Measurements from ENCODE around the gene HOOK1. TPM values are rescaled to one million over a fixed set of nuclear protein-coding genes. Genes with fewer than 3 reads are reported as not detected.

HOOK1 gene
- total RNA-seq, 1 experiment from 2014 or later = 42.0 TPM

- H2BK20ac ChIP-seq (ENCODE audit: low read depth, low read length, poor library complexity, severe bottlenecking) = no peak overlapping the region
These were observed 66.0 kb downstream of the HOOK1 start for GRCh38 chr1:59880735-59881134.

More at GRCh38 chr1:59880735-59881134, 66.0 kb downstream of the HOOK1 start:
- no peak overlapping the region for H2BK5ac ChIP-seq (ENCODE audit: insufficient read length, low read length)
- H3K27ac ChIP-seq (ENCODE audit: insufficient read length, low read depth, low read length) = no peak overlapping the region
- no peak overlapping the region for H4K5ac ChIP-seq (ENCODE audit: insufficient read length, low read depth, low read length)
- no peak overlapping the region for H2AFZ ChIP-seq (ENCODE audit: low read length)
- H3K18ac ChIP-seq (ENCODE audit: insufficient read length, low read depth, low read length) = no peak overlapping the region
- Mint-ChIP-seq H3K4me3 (no peak overlapping the region), H3K4me1 (no peaks in the 10 kb centered on the region), H3K27me3 (ENCODE audit: low read depth) (no peaks in the 10 kb centered on the region), H3K36me3 (ENCODE audit: insufficient read depth in 1 of 3, low read depth in 3 of 3) (no peaks in the 10 kb centered on the region), H3K27ac (no peak overlapping the region), H3K9me3 (peaks cover 2 to 3% of the 10 kb centered on the region in 2 experiments; a peak in 2 of 5 replicates)
- H3K4ac ChIP-seq (ENCODE audit: low read depth, low read length) = no peak overlapping the region
- no peak overlapping the region for H3K14ac ChIP-seq (ENCODE audit: insufficient read depth, low read length)
- no peak overlapping the region for H3K9ac ChIP-seq (ENCODE audit: extremely low read depth, insufficient read length, low read length)
- no peak overlapping the region for H3K4me2 ChIP-seq (ENCODE audit: insufficient read depth, insufficient read length, low read length)
- no peak overlapping the region for H2BK12ac ChIP-seq (ENCODE audit: insufficient read length, low read depth, low read length)
- no peak for DNase-seq
- no peak overlapping the region for H3K23ac ChIP-seq (ENCODE audit: insufficient read length, low read depth, low read length)
- H4K20me1 ChIP-seq (ENCODE audit: control insufficient read depth, insufficient read depth, insufficient read length) = no peaks in the 10 kb centered on the region
- no peak overlapping the region for H3T11ph ChIP-seq (ENCODE audit: low read length)
- H3K79me1 ChIP-seq (ENCODE audit: insufficient read depth, low read depth, low read length, poor library complexity, severe bottlenecking) = no peaks in the 10 kb centered on the region
- H2BK120ac ChIP-seq (ENCODE audit: low read depth, low read length, poor library complexity, severe bottlenecking) = no peak overlapping the region
- H3K79me2 ChIP-seq (ENCODE audit: insufficient read depth, low read length) = no peaks in the 10 kb centered on the region
- no peaks in the 10 kb centered on the region for H3K27me3 ChIP-seq (ENCODE audit: insufficient read depth, low read length)
- TF ChIP-seq CTCF (conservative IDR thresholded peaks at IDR 0.05) = no peak
- H4K91ac ChIP-seq (ENCODE audit: insufficient read length, low read depth, low read length) = no peak overlapping the region
- no peak overlapping the region for H4K8ac ChIP-seq (replicated peaks; ENCODE audit: insufficient read length, low read depth, low read length)
- H2BK15ac ChIP-seq (ENCODE audit: low read depth, low read length) = no peak overlapping the region
- WGBS (ENCODE audit: extremely low coverage, insufficient read length, low lambda C conversion rate) = no CpG with 5 or more reads among the region's 2 CpGs
- no peaks in the 10 kb centered on the region for H3K4me1 ChIP-seq (ENCODE audit: insufficient read depth, low read length)
- H2AK5ac ChIP-seq (ENCODE audit: insufficient read length, low read length) = no peak overlapping the region
- no peaks in the 10 kb centered on the region for H3K23me2 ChIP-seq (ENCODE audit: insufficient read length, low read depth, low read length, poor library complexity, severe bottlenecking)
- H3K9me3 ChIP-seq (ENCODE audit: control insufficient read depth, low read depth, low read length) = no peaks in the 10 kb centered on the region
- no peak overlapping the region for H3K56ac ChIP-seq (ENCODE audit: insufficient read length, low read depth, low read length)

All from H9 (cell line).